KOPT-K1 (cell line): ENCODE measurements around the gene TMEM98.
"Not testable (repeated sequence)": the region's sequence is repeated elsewhere in the genome, so short reads cannot be mapped to it uniquely, and the experiment has no call there.

ENCODE experiments used
- H3K27ac ChIP-seq: fragments of 200-600 bp; sonication (generic); 2 replicates; pipeline ENCODE4 v1.5.1; 2016; ENCODE audit warnings: antibody characterized with exemption, mild to moderate bottlenecking, low read depth, low read length; ENCODE audit not compliant: poor library complexity, severe bottlenecking
- H3K36me3 ChIP-seq: fragments of 200-600 bp; sonication (generic); 2 replicates; pipeline ENCODE4 v1.5.1; 2017; ENCODE audit warnings: antibody characterized with exemption, mild to moderate bottlenecking, low read length, moderate library complexity; ENCODE audit not compliant: insufficient read depth
- H3K9me3 ChIP-seq: fragments of 200-600 bp; sonication (generic); 2 replicates; pipeline ENCODE4 v1.5.1; 2017; ENCODE audit warnings: antibody characterized with exemption, low read length, mild to moderate bottlenecking; ENCODE audit not compliant: insufficient read depth, poor library complexity, severe bottlenecking

Gene TMEM98

DNA sequence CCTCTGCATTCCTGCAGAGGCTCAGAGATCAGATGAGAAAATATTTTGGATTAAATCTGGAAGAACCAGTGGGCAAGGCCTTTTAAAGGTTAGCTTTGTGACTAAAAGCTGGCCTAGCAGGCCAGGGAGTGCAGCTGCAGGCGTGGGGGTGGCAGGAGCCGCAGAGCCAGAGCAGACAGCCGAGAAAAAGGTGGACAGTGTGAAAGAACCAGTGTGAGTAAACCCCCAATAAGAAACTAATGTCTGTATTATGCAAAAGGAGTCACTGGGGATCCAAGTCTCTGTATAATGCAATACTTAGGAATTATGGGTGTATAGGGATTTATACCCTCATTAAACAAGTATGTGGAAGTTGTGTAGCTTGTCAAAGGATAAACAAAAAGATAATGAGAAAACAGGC lies 42.3 kb downstream of the TMEM98 start:
- H3K36me3 ChIP-seq, result no peaks in the 10 kb centered on the region
- no peaks in the 10 kb centered on the region for H3K9me3 ChIP-seq
- no peak overlapping the region for H3K27ac ChIP-seq

DNA sequence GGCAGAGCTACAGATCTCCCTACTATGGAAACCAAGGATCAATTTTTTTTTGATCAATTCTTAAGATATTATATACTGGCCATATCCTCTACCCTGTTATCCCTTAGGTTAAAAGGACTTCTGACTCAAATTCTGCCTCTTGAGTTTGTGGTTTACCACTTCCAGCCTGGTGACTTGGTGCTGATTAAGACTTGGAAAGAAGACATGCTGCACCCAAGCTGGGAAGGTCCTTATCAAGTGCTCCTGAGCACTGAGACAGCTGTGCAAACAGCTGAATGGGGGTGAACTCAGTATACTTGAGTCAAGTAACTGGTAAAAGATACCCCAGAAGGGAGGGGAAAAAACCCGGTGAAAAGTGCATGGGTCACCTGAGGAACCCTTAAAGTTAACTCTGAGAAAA lies 43.2 kb downstream of the TMEM98 start:
- Histone ChIP-seq H3K27ac (no peak overlapping the region), H3K36me3 (no peaks in the 10 kb centered on the region), H3K9me3 (no peaks in the 10 kb centered on the region)

- Histone ChIP-seq H3K36me3 (no peaks in the 10 kb centered on the region), H3K27ac (no peak overlapping the region), H3K9me3 (peaks cover 4% of the 10 kb centered on the region)
Observed at GRCh38 chr17:32976131-32976530, 48.2 kb downstream of the TMEM98 start.

- H3K36me3 ChIP-seq, result no peaks in the 10 kb centered on the region
- H3K9me3 ChIP-seq, result peaks cover 9% of the 10 kb centered on the region
- H3K27ac ChIP-seq, result no peak overlapping the region
Observed at GRCh38 chr17:32976605-32977004, 48.7 kb downstream of the TMEM98 start.

- H3K27ac ChIP-seq, result no peak overlapping the region
Observed at GRCh38 chr17:32980230-32980629, 52.3 kb downstream of the TMEM98 start.

GRCh38 chr17:32981611-32982010 lies 53.7 kb downstream of the TMEM98 start:
- H3K9me3 ChIP-seq, result peaks cover 13% of the 10 kb centered on the region
- H3K36me3 ChIP-seq, H3K27ac ChIP-seq: not testable (repeated sequence)

More at GRCh38 chr17:32980230-32980629, 52.3 kb downstream of the TMEM98 start:
- peaks cover 13% of the 10 kb centered on the region for H3K9me3 ChIP-seq
- H3K36me3 ChIP-seq, result no peaks in the 10 kb centered on the region

DNA sequence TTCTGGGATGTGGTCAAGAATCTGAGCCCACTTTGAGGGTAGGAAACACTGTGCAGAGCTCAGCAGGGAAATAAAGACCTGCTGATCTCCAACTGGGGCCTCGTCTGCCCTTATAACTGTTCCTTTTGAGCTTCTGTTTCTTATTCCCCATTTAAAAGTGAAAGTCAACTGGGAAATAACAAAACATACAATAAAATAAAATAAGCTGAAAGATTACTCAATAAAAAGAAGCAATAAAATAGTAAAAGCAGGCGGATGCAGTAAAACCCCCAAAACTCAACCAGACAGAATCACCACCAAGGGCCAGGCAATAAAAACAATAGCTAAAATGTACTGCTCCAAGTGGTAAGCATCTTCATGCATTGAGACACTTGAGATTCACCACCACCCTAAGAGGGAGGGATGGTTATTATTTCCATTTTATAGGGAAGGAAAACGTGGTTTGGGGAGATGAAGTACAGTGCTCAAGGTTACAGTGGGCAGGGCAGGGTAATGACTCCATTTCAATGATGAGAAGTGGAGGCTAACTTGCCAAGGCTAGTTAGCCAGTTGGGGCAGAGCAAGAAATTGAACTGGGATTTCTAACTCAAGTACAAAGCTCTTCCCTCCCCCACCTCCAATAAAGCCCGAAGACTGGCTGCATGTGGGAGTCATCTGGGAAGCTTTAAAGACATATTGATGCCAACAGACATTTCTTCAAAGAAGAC lies 57.2 kb downstream of the TMEM98 start:
- H3K27ac ChIP-seq, result no peak overlapping the region
- H3K9me3 ChIP-seq, result peaks cover 28% of the 10 kb centered on the region
- H3K36me3 ChIP-seq, result no peaks in the 10 kb centered on the region

- H3K27ac ChIP-seq, H3K36me3 ChIP-seq: not testable (repeated sequence)
Observed at GRCh38 chr17:32987453-32987805, 59.5 kb downstream of the TMEM98 start.

DNA sequence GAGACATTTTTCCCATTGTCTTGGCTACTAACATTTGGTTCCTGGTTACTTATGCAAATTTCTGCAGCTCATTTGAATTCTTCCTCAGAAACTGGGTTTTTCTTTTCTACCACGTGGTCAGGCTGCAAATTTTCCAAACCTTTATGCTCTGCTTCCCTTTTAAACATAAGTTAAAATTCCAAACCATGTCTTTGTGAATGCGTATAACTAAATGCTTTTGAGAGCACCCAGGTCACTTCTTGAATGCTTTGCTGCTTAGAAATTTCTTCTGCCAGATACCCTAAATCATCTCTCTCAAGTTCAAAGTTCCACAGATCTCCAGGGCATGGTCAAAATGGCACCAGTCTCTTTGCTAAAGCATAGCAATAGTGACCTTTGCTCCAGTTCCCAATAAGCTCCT lies 59.9 kb downstream of the TMEM98 start:
- not testable (repeated sequence) for H3K36me3 ChIP-seq, H3K27ac ChIP-seq
- H3K9me3 ChIP-seq, result peaks cover 14% of the 10 kb centered on the region

More at GRCh38 chr17:32987453-32987805, 59.5 kb downstream of the TMEM98 start:
- H3K9me3 ChIP-seq, result peaks cover 14% of the 10 kb centered on the region

GRCh38 chr17:32988481-32989101 lies 60.6 kb downstream of the TMEM98 start:
- Histone ChIP-seq H3K9me3 (peaks cover 14% of the 10 kb centered on the region), H3K27ac (no peak overlapping the region), H3K36me3 (no peaks in the 10 kb centered on the region)

DNA sequence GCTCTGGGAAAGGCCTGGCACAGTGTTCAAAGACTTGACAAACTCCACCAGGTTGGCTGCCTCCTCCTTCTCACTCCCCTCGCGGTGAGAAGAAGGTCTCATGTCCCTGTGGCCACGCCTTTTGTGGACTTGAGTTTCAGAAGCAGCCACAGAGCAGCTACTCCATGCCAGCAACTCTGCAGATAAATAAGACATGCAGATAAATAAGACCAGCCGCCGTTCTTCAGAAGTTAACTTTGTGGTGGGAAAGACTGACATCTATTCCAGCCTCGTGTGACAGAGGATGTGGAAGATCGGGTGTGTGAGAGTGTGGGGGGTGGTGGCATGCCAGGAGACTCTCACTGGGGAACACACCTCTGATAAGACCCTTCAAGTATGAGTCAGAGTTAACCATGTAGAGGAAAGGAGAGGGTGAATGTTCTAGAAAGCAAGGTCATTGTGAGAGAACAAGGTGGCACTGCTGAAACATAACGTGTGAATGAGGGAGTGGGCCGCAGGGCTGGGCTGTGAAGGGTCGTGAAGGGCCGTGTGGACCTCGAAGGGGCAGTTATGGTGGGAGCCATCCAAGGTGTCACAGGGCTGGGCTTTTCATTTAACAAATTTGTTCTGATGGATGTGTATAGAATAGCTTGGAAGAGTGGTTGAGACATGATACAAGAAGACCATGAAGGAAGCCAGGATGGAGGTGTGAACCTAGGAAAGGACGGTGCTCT lies 64.5 kb downstream of the TMEM98 start:
- Histone ChIP-seq H3K36me3 (no peaks in the 10 kb centered on the region), H3K27ac (no peak overlapping the region), H3K9me3 (peaks cover 13% of the 10 kb centered on the region)

- Histone ChIP-seq H3K9me3 (peaks cover under 1% of the 10 kb centered on the region), H3K27ac (no peak overlapping the region), H3K36me3 (no peaks in the 10 kb centered on the region)
Observed at GRCh38 chr17:32993977-32994376, 66.0 kb downstream of the TMEM98 start.
